GM18873 (cell line): ENCODE data around the gene ATP9B.

Experiments
- ATAC-seq: cut with Tn5 transposase; IDR thresholded peaks from one replicate; pipeline ENCODE4 v1.9.1; 2021; ENCODE audit warnings: mild to moderate bottlenecking, moderate library complexity, moderate number of reproducible peaks; ENCODE audit not compliant: unreplicated experiment, low FRiP score

Gene ATP9B

GRCh38 chr18:79387214-79387613 lies 318.0 kb downstream of the ATP9B start:
- no peak for ATAC-seq

- no peak for ATAC-seq
Observed at GRCh38 chr18:79387615-79388014, 318.4 kb downstream of the ATP9B start.

- no peak for ATAC-seq
Observed at GRCh38 chr18:79388043-79388442, 318.8 kb downstream of the ATP9B start.

- no peak for ATAC-seq
Observed at GRCh38 chr18:79389689-79390088, 320.5 kb downstream of the ATP9B start.

GRCh38 chr18:79392226-79392625 lies 323.0 kb downstream of the ATP9B start:
- ATAC-seq = no peak

GRCh38 chr18:79393181-79393634 lies 324.0 kb downstream of the ATP9B start:
- no peak for ATAC-seq

- no peak for ATAC-seq
Observed at GRCh38 chr18:79393635-79394533, 324.7 kb downstream of the ATP9B start.

GRCh38 chr18:79394534-79395307 lies 325.5 kb downstream of the ATP9B start:
- ATAC-seq = no peak

- no peak for ATAC-seq
Observed at GRCh38 chr18:79395308-79395640, 326.1 kb downstream of the ATP9B start.

- ATAC-seq = no peak
Observed at GRCh38 chr18:79395761-79396404, 326.7 kb downstream of the ATP9B start, which contains the start of gene NFATC1. TSS of gene NFATC1 (plus strand) at chr18:79395930. CDS start at chr18:79396225, 295 bp downstream.

GRCh38 chr18:79396431-79397246 lies 327.4 kb downstream of the ATP9B start:
- ATAC-seq = no peak

- ATAC-seq = no peak
Observed at GRCh38 chr18:79397247-79397829, 328.1 kb downstream of the ATP9B start.

GRCh38 chr18:79397830-79398761 lies 328.9 kb downstream of the ATP9B start:
- no peak for ATAC-seq

- ATAC-seq = no peak
Observed at GRCh38 chr18:79399275-79400081, 330.3 kb downstream of the ATP9B start.

GRCh38 chr18:79400091-79400590 lies 330.9 kb downstream of the ATP9B start:
- no peak for ATAC-seq

- no peak for ATAC-seq
Observed at GRCh38 chr18:79400591-79401381, 331.6 kb downstream of the ATP9B start.
